Measurements from ENCODE around the gene CTBP1. TPM values are rescaled to one million over a fixed set of nuclear protein-coding genes. Genes with fewer than 3 reads are reported as not detected.
A peak's percentile ranks its signal among the peaks of the same experiment; 100 is the strongest.

CTBP1 gene
- polyA plus RNA-seq (325 and 487 TPM in 2 replicates), polyA minus RNA-seq (283 and 371 TPM in 2 replicates)

GRCh38 chr4:1248245-1249147 lies at the start of gene CTBP1:
TSS of gene CTBP1 (minus strand) at chr4:1249130. CDS start at chr4:1241331, 7,799 bp downstream.
- Histone ChIP-seq H3K4me3 (ENCODE audit: low read length) (peak within 1 kb of the TSS; percentile 96), H4K20me1 (ENCODE audit: insufficient read depth) (peaks cover 19% of the 10 kb centered on the region), H3K27me3 (ENCODE audit: insufficient read depth, low read depth, low read length) (no peaks in the 10 kb centered on the region), H3K36me3 (ENCODE audit: insufficient read depth, low read length) (peaks cover 6% of the 10 kb centered on the region), H3K9ac (ENCODE audit: low read length) (peak within 1 kb of the TSS; percentile 97), H3K27ac (ENCODE audit: low read length) (peak within 1 kb of the TSS; percentile 93), H3K9me2 (ENCODE audit: insufficient read depth, low read length) (no peaks in the 10 kb centered on the region), H2AFZ (ENCODE audit: low read depth, low read length) (peak within 1 kb of the TSS; percentile 73), H3F3A (ENCODE audit: insufficient read depth, low read length, poor library complexity, severe bottlenecking) (peaks cover 7% of the 10 kb centered on the region), H3K4me2 (ENCODE audit: low read length) (peak within 1 kb of the TSS; percentile 97), H3K9me3 (ENCODE audit: low read length) (peaks cover 2% of the 10 kb centered on the region), H3K79me2 (replicated peaks; ENCODE audit: insufficient read depth, low read length) (peaks cover 42% of the 10 kb centered on the region)
- no peak for TF ChIP-seq TAF1 (IDR thresholded peaks at IDR 0.05; ENCODE audit: low read depth)
- peak; percentile 77 for TF ChIP-seq POLR2AphosphoS5 (IDR thresholded peaks at IDR 0.05)
- TF ChIP-seq SMC3 (conservative IDR thresholded peaks at IDR 0.05; ENCODE audit: poor library complexity): peak; percentile 21
- peak; percentile 64 for TF ChIP-seq MXI1 (conservative IDR thresholded peaks at IDR 0.05; ENCODE audit: poor library complexity, severe bottlenecking)
- TF ChIP-seq, protein P1, sequence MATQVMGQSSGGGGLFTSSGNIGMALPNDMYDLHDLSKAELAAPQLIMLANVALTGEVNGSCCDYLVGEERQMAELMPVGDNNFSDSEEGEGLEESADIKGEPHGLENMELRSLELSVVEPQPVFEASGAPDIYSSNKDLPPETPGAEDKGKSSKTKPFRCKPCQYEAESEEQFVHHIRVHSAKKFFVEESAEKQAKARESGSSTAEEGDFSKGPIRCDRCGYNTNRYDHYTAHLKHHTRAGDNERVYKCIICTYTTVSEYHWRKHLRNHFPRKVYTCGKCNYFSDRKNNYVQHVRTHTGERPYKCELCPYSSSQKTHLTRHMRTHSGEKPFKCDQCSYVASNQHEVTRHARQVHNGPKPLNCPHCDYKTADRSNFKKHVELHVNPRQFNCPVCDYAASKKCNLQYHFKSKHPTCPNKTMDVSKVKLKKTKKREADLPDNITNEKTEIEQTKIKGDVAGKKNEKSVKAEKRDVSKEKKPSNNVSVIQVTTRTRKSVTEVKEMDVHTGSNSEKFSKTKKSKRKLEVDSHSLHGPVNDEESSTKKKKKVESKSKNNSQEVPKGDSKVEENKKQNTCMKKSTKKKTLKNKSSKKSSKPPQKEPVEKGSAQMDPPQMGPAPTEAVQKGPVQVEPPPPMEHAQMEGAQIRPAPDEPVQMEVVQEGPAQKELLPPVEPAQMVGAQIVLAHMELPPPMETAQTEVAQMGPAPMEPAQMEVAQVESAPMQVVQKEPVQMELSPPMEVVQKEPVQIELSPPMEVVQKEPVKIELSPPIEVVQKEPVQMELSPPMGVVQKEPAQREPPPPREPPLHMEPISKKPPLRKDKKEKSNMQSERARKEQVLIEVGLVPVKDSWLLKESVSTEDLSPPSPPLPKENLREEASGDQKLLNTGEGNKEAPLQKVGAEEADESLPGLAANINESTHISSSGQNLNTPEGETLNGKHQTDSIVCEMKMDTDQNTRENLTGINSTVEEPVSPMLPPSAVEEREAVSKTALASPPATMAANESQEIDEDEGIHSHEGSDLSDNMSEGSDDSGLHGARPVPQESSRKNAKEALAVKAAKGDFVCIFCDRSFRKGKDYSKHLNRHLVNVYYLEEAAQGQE (IDR thresholded peaks at IDR 0.05; ENCODE audit: borderline replicate concordance): peak; percentile 34
- peak; percentile 49 for TF ChIP-seq EP300 (conservative IDR thresholded peaks at IDR 0.05; ENCODE audit: poor library complexity, severe bottlenecking)
- TF ChIP-seq, protein P2, sequence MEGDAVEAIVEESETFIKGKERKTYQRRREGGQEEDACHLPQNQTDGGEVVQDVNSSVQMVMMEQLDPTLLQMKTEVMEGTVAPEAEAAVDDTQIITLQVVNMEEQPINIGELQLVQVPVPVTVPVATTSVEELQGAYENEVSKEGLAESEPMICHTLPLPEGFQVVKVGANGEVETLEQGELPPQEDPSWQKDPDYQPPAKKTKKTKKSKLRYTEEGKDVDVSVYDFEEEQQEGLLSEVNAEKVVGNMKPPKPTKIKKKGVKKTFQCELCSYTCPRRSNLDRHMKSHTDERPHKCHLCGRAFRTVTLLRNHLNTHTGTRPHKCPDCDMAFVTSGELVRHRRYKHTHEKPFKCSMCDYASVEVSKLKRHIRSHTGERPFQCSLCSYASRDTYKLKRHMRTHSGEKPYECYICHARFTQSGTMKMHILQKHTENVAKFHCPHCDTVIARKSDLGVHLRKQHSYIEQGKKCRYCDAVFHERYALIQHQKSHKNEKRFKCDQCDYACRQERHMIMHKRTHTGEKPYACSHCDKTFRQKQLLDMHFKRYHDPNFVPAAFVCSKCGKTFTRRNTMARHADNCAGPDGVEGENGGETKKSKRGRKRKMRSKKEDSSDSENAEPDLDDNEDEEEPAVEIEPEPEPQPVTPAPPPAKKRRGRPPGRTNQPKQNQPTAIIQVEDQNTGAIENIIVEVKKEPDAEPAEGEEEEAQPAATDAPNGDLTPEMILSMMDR (IDR thresholded peaks at IDR 0.05; ENCODE audit: poor library complexity, severe bottlenecking): peak; percentile 10
- TF ChIP-seq EZH2 (IDR thresholded peaks at IDR 0.05; ENCODE audit: borderline replicate concordance, insufficient read depth, low read length, poor library complexity, severe bottlenecking): no peak
- TF ChIP-seq RAD21 (conservative IDR thresholded peaks at IDR 0.05): no peak

- H3F3A ChIP-seq (ENCODE audit: insufficient read depth, low read length, poor library complexity, severe bottlenecking): no peaks in the 10 kb centered on the region
- no peaks in the 10 kb centered on the region for H3K36me3 ChIP-seq (ENCODE audit: insufficient read depth, low read length)
- H3K9me2 ChIP-seq (ENCODE audit: insufficient read depth, low read length): no peaks in the 10 kb centered on the region
- no peak overlapping the region for H3K4me3 ChIP-seq (ENCODE audit: low read length)
- H3K27ac ChIP-seq (ENCODE audit: low read length): no peak overlapping the region
- no peak overlapping the region for H3K9ac ChIP-seq (ENCODE audit: low read length)
- TF ChIP-seq SMC3 (conservative IDR thresholded peaks at IDR 0.05; ENCODE audit: poor library complexity): no peak
- TF ChIP-seq, protein P2 (IDR thresholded peaks at IDR 0.05; ENCODE audit: poor library complexity, severe bottlenecking): no peak
- TF ChIP-seq TAF1 (IDR thresholded peaks at IDR 0.05; ENCODE audit: low read depth): no peak
- no peak for TF ChIP-seq POLR2AphosphoS5 (IDR thresholded peaks at IDR 0.05)
- TF ChIP-seq, protein P1 (IDR thresholded peaks at IDR 0.05; ENCODE audit: borderline replicate concordance): no peak
- no peak for TF ChIP-seq EZH2 (IDR thresholded peaks at IDR 0.05; ENCODE audit: borderline replicate concordance, insufficient read depth, low read length, poor library complexity, severe bottlenecking)
- no peak for TF ChIP-seq RAD21 (conservative IDR thresholded peaks at IDR 0.05)
- TF ChIP-seq EP300 (conservative IDR thresholded peaks at IDR 0.05; ENCODE audit: poor library complexity, severe bottlenecking): no peak
- no peak for TF ChIP-seq MXI1 (conservative IDR thresholded peaks at IDR 0.05; ENCODE audit: poor library complexity, severe bottlenecking)
- H3K9me3 ChIP-seq (ENCODE audit: low read length): no peaks in the 10 kb centered on the region
- H4K20me1 ChIP-seq (ENCODE audit: insufficient read depth): no peaks in the 10 kb centered on the region
- H3K4me2 ChIP-seq (ENCODE audit: low read length): no peak overlapping the region
- peaks cover 33% of the 10 kb centered on the region for H3K79me2 ChIP-seq (replicated peaks; ENCODE audit: insufficient read depth, low read length)
- H2AFZ ChIP-seq (ENCODE audit: low read depth, low read length): no peak overlapping the region
- no peaks in the 10 kb centered on the region for H3K27me3 ChIP-seq (ENCODE audit: insufficient read depth, low read depth, low read length)
These were observed 49.5 kb upstream of the CTBP1 start for GRCh38 chr4:1298461-1298860.
